Hippocampal formation (tissue), 2 donors: ENCODE measurements around the gene UGT1A8.
"Not testable (repeated sequence)": the region's sequence is repeated elsewhere in the genome, so short reads cannot be mapped to it uniquely, and the experiment has no call there.

ENCODE experiments used
- DNase-seq, 2 donors: peaks; one replicate each; lab custom pipeline; 2025; lab: John Stamatoyannopoulos, UW

UGT1A8 gene

GRCh38 chr2:233617476-233617875 is at the start of gene UGT1A8:
TSS of gene UGT1A8 (plus strand) at chr2:233617633. CDS start at chr2:233617708, 75 bp downstream.
- not testable (repeated sequence) for DNase-seq

GRCh38 chr2:233571001-233571400 is 46.4 kb upstream of the UGT1A8 start:
- DNase-seq, result no peak

GRCh38 chr2:233571462-233571861 is 46.0 kb upstream of the UGT1A8 start:
- no peak for DNase-seq

GRCh38 chr2:233572468-233572867 is 45.0 kb upstream of the UGT1A8 start:
- no peak for DNase-seq

GRCh38 chr2:233577341-233577740 is 40.1 kb upstream of the UGT1A8 start:
- not testable (repeated sequence) for DNase-seq

- not testable (repeated sequence) for DNase-seq
These were observed 34.0 kb upstream of the UGT1A8 start for GRCh38 chr2:233583217-233583965.

- no peak for DNase-seq
These were observed 33.2 kb upstream of the UGT1A8 start for GRCh38 chr2:233584210-233584609.

GRCh38 chr2:233588400-233588799 is 29.0 kb upstream of the UGT1A8 start:
- no peak for DNase-seq

GRCh38 chr2:233592706-233593105 is 24.7 kb upstream of the UGT1A8 start:
- not testable (repeated sequence) for DNase-seq

GRCh38 chr2:233593201-233593600 is 24.2 kb upstream of the UGT1A8 start:
- no peak for DNase-seq

GRCh38 chr2:233597522-233597921 is 19.9 kb upstream of the UGT1A8 start:
- DNase-seq, result no peak

- no peak for DNase-seq
These were observed 18.5 kb upstream of the UGT1A8 start for GRCh38 chr2:233598952-233599351.

GRCh38 chr2:233600386-233600785 is 17.0 kb upstream of the UGT1A8 start:
- no peak for DNase-seq

GRCh38 chr2:233602076-233602475 is 15.4 kb upstream of the UGT1A8 start:
- no peak for DNase-seq

- no peak for DNase-seq
These were observed 13.9 kb upstream of the UGT1A8 start for GRCh38 chr2:233603520-233603919.

GRCh38 chr2:233604826-233605225 is 12.6 kb upstream of the UGT1A8 start:
- DNase-seq, result no peak

- no peak for DNase-seq
These were observed 11.8 kb upstream of the UGT1A8 start for GRCh38 chr2:233605680-233606079.

- DNase-seq, result no peak
These were observed 6.1 kb upstream of the UGT1A8 start for GRCh38 chr2:233611284-233611683.

GRCh38 chr2:233620204-233620603 is 2.8 kb downstream of the UGT1A8 start:
- no peak for DNase-seq

- not testable (repeated sequence) for DNase-seq
These were observed 4.4 kb downstream of the UGT1A8 start for GRCh38 chr2:233621863-233622262.

GRCh38 chr2:233627331-233628025 is 10.0 kb downstream of the UGT1A8 start:
- no peak for DNase-seq

GRCh38 chr2:233636306-233636705 is 18.9 kb downstream of the UGT1A8 start, which contains the start of gene UGT1A10:
TSS of gene UGT1A10 (plus strand) at chr2:233636448. CDS start at chr2:233636523, 75 bp downstream.
- DNase-seq, result not testable (repeated sequence)

GRCh38 chr2:233638836-233639235 is 21.4 kb downstream of the UGT1A8 start:
- DNase-seq, result no peak
